GM19467 (cell line): Measurements from ENCODE around the gene ARMC5.

Experiments
- ATAC-seq: cut with Tn5 transposase; IDR thresholded peaks from one replicate; pipeline ENCODE4 v1.9.1; 2021; ENCODE audit warnings: mild to moderate bottlenecking, moderate library complexity; ENCODE audit not compliant: unreplicated experiment

ARMC5 gene

DNA sequence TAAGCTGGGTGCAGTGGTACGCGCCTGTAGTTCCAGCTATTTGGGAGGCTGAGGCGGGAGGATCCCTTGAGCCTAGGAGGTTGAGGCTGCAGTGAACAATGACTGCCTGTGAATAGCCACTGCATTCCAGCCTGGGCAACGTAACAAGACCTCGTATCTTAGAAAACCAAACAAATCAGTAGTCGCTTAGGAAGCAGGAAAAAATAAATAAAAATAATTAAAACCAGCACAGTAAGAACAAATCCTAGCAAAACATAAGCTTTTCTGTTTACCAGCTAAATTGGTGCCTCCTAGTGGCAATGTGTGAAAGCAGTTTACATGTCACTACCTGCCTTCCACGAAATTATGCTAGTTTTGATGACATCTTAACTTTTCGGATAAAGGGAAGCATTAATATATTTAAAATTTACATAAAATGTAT lies 1.3 kb downstream of the ARMC5 start:
- no peak for ATAC-seq

DNA sequence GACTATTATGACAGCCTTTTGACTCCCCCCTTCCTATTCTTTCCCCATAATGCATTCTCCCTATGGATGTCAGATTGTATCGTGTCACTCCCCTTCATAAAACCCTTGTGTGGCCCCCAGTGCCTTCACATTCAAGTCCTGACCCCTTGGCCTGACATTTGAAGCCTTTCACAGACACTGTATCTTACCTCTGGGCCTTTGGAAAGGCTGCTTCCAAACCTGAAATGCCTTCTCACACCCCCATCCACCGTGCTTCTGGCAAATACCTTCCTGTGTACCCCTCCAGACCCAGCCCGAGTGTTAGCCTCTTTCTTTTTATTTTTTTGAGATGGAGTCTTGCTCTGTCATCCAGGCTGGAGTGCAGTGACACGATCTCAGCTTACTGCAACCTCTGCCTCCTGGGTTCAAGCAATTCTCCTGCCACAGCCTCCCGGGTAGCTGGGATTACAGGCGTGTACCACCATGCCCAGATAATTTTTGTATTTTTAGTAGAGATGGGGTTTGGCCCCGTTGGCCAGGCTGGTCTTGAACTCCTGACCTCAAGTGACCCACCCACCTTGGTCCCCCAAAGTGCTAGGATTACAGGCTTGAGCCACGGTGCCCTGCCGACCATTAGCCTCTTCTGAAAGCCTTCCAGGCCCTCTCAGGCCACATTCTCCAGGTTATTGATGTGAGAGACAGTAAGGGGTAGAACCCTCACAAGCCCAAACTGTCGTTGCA lies 2.1 kb downstream of the ARMC5 start:
- ATAC-seq, result no peak

DNA sequence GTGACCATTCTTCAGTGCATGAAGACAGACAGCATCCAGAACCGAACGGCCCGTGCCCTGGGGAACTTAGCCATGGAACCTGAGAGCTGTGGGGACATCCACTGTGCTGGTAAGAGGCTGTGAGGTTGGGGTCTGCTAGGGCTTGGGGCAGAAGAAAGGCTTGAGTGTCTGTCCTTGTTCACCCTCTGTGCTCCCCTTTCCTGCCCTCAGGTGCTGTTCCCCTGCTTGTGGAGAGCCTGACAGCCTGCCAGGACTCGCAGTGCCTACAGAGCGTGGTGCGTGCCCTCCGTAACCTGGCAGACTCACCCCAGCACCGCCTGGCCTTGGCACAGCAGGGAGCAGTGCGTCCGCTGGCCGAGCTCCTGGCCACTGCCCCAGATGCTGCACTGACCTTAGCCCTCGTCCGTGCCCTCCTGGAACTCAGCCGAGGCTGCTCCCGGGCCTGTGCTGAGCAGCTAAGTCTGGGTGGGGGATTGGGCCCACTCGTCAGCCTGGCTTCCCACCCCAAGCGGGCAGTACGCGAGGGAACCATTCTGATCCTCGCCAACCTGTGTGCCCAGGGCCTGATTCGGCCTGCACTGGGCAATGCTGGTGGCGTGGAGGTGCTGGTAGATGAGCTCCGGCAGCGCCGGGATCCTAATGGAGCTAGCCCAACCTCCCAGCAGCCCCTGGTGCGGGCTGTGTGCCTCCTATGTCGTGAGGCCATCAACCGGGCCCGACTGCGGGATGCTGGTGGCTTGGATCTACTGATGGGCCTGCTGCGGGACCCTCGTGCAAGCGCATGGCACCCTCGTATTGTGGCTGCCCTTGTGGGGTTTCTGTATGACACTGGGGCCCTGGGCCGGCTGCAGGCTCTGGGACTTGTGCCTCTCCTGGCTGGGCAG lies 2.9 kb downstream of the ARMC5 start:
- ATAC-seq, result no peak

DNA sequence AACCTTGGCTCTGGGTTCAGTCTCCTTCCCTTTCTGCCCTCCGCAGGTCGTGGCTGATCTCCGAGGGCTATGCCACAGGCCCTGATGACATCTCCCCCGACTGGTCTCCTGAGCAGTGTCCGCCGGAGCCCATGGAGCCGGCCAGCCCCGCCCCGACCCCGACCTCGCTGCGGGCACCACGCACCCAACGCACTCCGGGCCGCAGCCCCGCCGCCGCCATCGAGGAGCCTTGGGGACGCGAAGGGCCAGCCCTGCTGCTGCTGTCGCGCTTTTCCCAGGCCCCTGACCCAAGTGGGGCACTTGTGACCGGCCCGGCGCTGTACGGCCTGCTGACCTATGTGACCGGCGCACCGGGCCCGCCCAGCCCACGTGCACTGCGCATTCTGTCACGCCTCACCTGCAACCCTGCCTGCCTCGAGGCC lies 5.1 kb downstream of the ARMC5 start:
- ATAC-seq, result no peak

DNA sequence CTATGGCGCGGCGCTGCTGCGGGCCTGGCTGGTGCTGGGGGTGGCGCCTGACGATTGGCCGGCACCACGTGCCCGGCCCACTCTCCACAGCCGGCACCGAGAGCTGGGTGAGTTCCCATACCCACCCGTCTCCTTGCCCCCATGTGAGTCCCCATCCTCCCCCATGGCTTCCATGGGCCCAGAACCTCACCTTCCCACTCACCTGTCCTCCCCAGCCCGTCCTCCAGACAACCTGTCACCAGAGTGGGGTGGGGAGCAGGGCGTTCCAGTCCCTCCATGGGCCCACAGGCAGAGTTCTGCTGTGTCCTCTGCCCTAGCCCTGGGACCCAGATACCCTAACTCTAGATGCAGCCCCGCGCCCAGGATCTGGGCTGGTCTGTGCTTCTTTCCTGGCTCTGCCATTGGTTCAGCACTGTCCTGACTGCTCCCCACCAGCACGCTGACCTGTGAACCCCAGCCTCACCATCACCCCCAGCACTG lies 5.5 kb downstream of the ARMC5 start:
- ATAC-seq, result no peak

DNA sequence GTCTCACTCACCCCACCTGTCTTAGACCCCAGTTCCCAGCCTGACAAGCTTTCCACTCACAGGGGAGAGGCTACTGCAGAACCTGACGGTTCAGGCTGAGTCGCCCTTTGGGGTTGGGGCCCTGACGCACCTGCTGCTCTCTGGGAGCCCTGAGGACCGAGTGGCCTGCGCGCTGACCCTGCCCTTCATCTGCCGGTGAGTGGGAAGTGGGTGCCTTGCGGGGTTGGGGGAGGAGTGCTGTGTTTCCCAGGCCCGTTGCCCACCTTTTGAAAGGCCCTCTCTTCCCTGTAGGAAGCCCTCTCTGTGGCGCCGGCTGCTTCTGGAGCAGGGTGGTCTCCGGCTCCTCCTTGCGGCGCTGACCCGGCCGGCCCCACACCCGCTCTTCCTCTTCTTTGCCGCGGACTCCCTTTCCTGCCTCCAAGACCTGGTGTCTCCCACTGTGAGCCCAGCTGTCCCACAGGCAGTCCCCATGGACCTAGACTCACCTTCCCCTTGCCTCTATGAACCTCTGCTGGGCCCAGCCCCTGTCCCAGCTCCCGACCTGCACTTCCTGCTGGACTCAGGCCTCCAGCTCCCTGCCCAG lies 6.6 kb downstream of the ARMC5 start:
- no peak for ATAC-seq

DNA sequence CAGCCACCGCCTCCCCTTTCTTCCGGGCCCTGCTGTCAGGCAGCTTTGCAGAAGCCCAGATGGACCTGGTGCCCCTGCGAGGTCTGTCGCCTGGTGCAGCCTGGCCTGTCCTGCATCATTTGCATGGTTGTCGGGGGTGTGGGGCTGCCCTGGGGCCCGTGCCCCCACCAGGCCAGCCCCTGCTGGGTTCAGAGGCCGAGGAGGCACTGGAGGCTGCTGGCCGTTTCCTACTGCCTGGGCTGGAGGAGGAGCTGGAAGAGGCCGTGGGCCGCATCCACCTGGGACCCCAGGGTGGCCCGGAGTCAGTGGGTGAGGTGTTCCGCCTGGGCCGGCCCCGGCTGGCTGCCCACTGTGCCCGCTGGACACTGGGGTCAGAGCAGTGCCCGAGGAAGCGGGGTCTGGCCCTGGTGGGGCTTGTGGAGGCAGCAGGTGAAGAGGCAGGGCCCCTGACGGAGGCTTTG lies 7.1 kb downstream of the ARMC5 start:
- no peak for ATAC-seq

DNA sequence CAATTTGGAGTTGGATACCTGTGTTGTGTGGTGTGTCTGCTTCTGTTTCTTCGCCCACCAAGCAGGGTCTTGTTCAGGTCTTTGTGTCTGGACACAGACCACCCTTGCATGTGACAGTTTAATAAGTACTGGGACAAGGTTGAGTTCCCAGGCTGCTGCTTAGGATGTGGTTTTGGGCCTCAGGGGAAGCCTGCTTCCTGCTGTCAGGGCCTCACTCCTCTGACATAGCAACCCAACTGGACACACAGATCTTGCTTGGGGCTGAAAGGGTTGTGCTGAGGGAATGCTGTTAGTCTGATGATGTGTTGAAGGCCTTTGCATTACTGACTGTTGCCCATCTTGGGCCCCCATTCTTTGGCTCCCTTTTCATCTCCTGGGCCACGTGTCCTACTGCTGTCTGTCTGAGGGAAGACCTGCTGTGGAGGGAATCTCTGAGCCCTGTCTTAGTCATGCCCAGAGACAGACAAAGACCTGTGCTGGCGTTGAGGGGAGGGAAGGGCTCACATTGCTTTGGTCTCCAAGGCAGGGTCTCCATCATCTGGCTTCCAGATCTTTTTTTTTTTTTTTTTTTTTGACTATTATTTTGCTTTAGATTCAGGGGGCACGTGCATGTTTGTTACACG lies 8.0 kb downstream of the ARMC5 start:
- ATAC-seq, result peak; percentile 74

DNA sequence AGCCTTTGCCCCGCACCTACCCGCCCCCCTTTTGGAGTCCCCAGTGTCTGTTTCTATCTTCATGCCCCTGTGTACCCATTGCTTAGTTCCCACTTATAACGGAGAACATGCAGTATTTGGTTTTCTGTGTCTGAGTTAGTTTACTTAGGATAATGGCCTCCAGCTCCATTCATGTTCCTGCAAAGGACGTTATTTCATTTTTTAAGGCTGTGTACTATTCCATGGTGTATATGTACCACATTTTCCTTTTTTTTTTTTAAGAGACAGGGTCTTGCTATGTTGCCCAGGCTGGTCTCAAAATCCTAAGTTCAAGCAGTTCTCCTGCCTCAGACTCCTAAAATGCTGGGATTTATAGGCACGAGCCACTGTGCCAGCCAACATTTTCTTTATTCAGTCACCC lies 8.6 kb downstream of the ARMC5 start:
- no peak for ATAC-seq

DNA sequence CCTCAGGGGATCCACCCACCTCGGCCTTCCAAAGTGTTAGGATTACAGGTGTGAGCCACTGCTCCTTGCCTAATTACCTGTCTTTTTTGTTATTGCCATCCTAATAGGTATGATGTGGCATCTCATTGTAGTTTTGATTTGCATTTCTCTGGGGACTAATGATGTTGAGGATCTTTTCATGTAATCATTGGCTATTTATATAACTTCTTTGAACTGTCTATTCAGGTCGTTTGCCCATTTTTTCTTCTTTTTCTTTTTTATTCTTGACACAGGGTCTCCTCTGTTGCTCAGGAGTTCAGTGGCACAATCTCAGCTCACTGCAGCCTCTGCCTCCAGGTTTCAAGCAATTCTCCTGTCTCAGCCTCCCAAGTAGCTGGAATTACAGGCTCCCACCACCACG lies 11.3 kb downstream of the ARMC5 start:
- ATAC-seq, result no peak

DNA sequence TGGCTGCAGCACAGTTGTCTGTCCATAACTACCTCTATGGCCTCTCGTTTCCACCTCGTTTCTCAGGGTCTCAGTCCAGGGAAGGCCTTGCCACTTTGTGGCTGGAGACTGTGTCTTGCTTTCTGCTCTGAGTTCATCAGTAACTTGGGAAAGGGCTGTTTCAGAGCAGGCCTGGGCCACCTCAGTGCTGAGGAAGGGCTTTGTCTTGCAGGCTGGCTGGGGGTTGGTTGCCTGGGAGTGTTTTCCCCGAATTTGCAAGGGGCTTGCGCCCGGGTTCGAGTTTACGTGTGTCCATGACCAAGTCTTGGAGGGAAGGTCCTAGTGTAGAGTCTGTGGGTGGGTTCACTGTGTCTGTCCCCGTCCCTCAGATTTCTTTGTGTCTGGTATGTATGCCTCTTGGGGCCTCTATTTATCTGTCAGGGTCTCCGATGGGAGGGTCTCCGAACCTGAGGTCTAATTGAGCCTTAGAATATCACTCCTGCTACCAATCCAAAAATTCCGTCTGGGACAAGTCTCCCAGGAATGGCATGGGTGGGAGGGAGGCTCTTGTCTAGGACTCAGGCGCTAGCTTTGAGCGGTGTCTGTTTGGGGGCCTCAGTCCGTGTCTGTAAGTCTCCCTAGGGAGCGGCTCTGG lies 12.1 kb downstream of the ARMC5 start:
- ATAC-seq, result no peak

DNA sequence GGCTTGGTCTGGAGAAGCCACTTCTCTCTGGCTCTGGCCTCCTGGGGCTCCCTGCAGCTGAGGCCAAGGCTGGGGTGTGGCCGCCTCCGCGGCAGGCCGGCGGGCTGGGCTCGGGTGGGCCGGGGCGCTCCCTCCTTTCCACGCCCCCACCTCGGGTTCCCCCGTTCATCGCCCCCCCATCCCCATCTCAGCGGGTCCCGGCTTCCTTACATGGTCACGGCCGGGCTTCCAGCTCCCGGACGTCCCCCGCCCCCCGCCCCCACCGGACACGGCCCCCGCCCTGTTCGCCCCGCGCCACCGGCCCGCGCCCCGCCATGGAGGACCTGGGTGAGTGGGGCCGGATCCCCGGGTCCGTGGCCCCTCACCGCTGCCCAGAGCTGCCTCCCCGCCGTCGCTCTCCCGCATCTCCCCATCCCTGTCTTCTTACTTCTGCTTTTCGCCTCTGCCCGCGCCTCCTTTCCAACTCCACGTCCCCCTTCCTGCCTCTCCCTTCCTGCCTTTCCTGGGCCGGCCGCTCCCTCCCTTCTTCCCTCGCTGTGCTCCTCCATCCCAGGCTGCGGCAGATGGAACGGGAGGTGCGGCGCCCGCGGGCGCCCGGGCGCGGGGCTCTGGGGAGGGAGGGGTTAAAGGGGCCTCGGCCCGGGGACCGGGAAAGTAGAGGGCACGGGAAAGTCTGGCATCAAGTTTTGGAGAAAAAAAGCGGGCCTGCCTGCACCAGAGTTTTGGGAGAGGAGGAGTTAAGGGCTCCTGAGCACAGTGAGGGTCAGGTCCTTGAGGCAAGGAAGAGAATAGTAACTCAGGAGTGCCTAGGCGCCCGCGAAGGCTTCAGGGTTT lies 12.8 kb downstream of the ARMC5 start, which contains the start of gene TGFB1I1:
TGFB1I1 (plus strand) TSS at position 278 of the 834 bp plus-strand sequence; CDS start at position 315, 37 bp downstream.
- ATAC-seq, result no peak

DNA sequence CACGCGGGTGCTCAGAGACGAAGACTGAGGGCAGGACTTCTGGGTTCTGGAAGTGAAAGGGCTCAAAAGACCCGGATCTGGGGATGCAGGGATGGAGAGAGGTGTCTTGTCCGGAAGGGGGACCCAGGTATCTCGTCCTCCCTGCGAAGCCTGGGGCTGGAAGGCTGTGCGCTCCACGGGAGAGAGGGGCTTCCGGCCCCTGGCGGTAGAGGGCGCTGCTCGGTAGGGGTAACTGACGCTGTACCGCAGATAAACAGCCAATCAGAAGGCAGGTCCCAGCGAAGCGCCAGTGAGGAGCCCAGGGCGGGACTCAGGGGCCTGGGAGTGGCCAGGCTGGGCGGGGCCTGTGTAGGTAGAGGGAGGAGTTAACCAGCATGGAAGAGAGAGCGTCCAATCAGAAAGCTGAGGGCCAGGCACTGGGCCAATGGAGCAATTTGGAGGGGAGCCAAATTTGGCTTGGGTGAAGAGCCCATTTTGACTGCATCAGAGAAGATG lies 13.5 kb downstream of the ARMC5 start:
- no peak for ATAC-seq

DNA sequence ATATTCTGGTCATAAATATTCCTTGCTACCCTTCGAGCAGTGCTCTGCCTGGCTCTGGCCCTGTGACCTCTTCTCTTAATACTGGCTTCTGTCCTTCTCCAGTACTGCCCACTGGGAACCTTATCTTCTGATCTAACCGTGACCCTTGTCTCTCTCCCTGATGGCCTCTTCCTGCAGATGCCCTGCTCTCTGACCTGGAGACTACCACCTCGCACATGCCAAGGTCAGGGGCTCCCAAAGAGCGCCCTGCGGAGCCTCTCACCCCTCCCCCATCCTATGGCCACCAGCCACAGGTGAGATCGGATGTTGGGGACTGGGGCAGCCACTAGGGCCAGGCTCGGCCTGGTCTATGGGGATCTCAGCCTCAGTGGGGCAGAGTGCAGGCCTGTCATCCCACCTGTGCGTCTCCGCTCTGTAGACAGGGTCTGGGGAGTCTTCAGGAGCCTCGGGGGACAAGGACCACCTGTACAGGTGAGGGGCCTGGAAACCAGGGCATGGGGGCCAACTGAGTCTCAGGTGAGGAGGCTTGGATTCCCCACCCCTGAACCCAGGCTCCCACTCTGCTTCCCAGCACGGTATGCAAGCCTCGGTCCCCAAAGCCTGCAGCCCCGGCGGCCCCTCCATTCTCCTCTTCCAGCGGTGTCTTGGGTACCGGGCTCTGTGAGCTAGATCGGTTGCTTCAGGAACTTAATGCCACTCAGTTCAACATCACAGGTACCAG lies 14.1 kb downstream of the ARMC5 start:
- no peak for ATAC-seq

DNA sequence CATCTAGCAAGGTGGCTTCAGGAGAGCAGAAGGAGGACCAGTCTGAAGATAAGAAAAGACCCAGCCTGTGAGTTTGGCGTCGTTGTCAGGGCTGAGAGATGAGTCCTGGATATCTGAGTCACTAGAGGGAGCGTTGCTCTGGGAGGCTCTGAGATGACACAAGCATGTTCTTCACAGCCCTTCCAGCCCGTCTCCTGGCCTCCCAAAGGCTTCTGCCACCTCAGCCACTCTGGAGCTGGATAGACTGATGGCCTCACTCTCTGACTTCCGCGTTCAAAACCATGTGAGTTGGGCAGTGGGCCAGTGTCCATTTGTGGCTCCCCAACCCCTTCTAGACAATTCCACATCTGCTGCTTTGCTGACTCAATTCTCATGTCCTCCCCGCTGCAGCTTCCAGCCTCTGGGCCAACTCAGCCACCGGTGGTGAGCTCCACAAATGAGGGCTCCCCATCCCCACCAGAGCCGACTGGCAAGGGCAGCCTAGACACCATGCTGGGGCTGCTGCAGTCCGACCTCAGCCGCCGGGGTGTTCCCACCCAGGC lies 14.9 kb downstream of the ARMC5 start:
- no peak for ATAC-seq

DNA sequence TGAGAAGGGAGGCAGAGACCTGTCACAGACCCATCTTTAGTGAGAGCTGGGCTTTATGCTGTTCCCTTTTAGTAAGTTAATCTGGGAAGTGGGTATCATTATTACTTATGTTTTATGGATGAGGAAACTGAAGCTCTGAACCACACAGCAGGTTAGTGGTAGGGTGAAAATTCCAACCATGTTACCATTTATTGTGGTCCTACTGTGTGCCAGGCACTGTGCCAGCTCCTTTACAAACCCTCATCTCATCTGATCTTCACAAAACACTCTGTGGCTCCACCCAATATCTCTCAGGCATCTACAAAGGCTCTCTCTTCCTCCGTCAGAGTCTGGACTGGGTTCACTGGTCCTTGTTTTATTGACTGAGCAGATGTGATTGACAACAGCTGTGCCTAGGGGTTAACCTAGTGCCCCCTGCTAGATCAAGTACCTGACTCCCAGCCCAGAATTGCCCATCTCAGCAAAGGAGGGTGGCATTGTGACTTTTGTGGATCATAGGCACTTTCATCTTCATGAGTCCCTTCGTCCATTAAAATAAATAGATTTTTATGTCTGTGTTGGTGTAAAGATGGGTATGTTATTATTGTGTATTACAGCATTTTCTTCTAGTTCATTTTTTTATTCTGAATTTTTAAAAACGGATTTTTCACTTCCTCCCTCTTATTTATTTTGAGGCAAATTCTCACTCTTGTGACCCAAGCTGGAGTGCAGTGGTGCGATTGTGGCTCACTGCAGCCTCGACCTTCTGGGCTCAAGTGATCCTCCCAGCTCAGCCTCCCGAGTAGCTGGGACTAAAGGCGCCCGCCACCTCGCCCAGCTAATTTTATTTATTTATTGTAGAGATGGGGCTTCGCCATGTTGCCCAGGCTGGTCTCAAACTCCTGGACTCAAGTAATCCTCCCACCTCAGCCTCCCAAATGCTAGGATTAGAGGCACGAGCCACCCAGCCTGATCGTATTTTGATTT lies 15.8 kb downstream of the ARMC5 start:
- no peak for ATAC-seq

DNA sequence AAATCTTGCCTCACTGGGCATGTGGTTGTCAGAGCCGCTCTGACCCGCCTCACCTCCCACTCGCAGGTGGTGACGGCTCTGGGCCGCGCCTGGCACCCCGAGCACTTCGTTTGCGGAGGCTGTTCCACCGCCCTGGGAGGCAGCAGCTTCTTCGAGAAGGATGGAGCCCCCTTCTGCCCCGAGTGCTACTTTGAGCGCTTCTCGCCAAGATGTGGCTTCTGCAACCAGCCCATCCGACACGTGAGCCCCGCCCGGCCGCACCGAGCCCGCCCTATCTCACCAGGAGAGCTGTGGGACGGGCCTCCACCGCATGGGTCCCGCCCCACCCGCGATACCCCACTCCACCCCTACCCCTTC lies 16.6 kb downstream of the ARMC5 start:
- ATAC-seq, result no peak
